GM18951 (cell line): ENCODE measurements around the gene RNF128.
"Not testable (repeated sequence)": the region's sequence is repeated elsewhere in the genome, so short reads cannot be mapped to it uniquely, and the experiment has no call there.

ENCODE experiments used
- POLR2A ChIP-seq: IDR thresholded peaks from 4 replicates; pipeline ENCODE4 v1.6.1; 2011; ENCODE audit warnings: mild to moderate bottlenecking; ENCODE audit not compliant: insufficient read length, insufficient read depth; ENCODE audit errors: extremely low read depth
- in situ Hi-C: fragments of 300-500 bp; cut with MboI; formaldehyde crosslinking; loops from one replicate; pipeline ENCODE4 v1.12.0; 2022; ENCODE audit warnings: low sequenced_read_pairs, mixed read lengths, inconsistent platforms; ENCODE audit not compliant: unreplicated experiment

The RNF128 gene

DNA sequence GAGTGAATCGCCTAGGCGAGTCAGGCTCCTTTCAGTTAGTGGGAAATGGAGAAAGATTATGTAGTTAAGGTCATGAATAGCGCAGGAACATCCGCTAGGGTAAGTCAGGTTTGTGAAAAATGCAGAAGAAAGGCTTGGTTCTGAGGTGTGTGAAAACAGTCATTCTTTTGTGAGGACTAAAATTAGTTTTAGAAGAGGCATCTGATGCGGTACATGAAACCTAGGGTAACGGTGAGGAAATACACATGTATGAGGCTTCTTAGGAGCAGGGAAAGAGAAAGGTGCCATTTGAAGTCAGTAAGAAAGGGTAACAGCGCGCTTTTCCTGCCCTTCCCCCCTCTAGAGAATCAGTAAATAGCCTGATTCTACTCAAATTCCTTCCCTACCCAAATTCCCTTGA lies 570 bp upstream of the RNF128 start:
- in situ Hi-C loops: no loop called here
- TF ChIP-seq POLR2A: no peak

DNA sequence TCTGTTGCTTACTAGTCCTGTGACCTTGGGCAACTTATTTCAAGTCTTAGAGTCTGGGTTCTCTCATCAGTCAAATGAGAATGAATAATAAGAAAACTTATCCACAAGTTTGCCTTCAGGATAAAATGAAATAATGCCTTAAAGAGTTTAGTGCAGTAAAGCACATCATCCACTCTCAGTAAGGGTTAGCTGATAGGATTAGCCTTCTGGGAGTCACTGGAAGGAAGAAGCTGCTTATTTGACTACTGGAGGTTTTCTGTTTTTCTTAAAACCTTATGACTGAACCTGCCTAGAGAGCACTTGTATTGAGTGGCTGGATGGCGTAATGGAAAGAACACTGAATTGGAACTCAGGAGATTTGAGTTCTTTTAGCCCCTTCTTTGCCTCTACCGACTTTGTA lies 1.8 kb downstream of the RNF128 start:
- in situ Hi-C loops: no loop called here
- TF ChIP-seq POLR2A: no peak

DNA sequence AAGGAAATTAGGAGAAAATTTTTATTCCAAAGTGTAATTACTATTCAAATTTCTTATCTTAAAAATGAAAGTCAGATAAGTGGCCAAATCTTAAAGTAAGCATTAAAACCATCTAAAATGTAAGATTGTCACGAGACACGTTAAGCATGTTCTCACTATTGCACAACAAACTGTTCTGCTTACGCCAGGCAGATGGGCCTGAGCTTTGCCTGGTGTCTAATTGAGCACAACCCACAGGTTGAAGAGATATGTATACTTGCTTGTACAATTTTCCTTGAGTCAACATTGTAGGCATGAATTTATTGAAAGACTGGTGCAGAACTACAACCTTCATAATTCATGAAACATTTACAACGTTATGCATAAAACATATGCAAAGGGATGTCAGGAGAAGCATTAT lies 3.9 kb downstream of the RNF128 start:
- TF ChIP-seq POLR2A: no peak
- in situ Hi-C loops: no loop called here

DNA sequence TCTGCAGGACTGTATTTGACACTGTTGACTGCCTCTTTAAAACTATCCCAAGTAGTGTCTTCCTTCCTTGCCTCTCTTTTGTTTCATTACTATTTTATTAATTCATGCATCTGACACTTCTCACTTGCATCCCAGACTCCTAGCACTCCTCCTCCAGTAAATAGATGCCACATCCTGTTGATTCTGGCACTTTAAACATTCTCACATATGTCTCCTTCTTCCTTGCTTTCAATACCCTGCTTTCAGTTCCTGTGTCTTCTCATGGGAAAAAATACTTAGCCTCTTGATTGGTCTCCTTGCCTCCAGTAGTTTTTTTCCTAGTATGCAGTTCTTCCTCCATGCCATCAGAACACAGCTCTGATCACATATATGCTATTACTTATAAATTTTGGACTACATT lies 5.1 kb downstream of the RNF128 start:
- TF ChIP-seq POLR2A: no peak
- in situ Hi-C loops: no loop called here

DNA sequence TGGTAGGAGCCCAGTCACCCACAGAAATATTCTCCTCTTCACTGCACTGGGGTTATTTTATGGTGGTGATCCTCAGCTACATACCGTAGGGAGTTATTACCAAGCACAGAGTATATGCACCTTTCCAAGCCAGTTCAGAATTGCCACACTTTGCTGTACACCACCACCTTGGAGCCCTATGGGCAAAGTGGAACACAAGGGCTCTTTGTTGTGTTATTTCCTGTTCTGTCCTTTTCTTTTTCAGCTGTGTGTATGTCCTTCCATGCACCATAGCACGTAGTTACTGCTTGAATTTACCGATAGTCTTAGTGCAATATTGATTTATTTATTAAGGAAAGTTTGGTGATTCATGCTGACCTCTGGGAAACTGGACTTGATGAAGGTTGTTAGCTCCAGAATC lies 8.3 kb downstream of the RNF128 start:
- in situ Hi-C loops: no loop called here
- no peak for TF ChIP-seq POLR2A

DNA sequence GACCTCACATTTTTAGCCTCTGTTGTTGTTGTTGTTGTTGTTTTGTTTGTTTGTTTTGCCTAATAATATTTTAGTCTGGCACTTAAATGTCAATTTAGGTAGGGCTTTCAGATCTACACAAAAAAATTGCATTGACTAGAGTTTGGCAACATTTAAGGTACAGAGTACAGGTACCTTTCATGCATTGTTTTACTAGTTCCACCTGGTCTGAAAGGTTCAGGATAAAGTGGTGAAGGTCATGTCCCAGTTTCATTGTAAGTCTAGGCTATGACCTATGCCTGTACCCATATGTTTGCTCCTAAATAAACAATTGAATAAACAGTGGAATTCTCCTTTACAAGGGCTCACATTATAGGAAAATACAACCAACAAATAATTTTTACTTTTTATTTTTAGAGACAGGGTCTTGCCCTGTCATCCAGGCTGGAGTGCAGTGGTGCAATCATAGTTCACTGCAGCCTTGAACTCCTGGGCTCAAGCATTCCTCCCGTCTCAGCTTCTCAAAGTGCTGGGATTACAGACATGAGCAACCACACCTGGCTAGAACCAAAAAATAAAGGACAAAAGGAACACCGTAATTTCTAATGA lies 13.8 kb downstream of the RNF128 start:
- in situ Hi-C loops: no loop called here
- no peak for TF ChIP-seq POLR2A

DNA sequence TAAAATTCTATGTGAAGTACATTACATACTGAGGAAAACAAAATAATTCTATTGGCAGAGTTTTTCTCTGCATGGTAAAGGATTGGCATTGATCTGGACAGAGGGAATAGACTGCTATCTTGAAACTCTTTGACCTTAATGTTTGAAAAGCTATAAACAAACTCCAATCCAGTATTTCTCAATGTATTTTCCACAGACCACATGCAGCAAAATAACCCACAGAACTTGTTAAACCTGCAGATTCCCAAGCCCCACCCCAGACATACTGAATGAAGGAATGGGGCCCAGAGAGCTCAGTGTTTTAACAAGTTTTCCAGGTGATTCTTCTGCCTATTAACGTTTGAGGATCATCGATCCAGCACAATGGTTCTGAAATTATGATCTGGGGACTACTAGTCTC lies 15.7 kb downstream of the RNF128 start:
- no peak for TF ChIP-seq POLR2A
- in situ Hi-C loops: no loop called here

DNA sequence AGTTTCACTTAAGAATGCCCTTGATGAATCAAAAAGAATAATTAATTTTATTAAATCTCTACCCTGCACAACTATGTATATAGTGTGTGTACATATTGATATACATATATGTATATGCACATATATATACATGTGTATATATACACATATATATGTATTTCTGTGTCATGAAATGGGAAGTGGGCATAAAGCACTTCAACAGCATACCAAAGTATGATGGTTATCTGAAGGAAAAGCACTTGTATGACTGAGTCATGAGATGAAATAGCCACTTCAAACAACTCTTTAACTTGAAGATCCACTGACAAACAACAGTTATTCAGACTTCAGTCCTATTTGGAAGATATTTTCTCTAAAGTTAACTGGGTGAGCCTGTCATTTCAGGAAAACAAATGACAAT lies 16.3 kb downstream of the RNF128 start:
- no peak for TF ChIP-seq POLR2A
- in situ Hi-C loops: no loop called here

DNA sequence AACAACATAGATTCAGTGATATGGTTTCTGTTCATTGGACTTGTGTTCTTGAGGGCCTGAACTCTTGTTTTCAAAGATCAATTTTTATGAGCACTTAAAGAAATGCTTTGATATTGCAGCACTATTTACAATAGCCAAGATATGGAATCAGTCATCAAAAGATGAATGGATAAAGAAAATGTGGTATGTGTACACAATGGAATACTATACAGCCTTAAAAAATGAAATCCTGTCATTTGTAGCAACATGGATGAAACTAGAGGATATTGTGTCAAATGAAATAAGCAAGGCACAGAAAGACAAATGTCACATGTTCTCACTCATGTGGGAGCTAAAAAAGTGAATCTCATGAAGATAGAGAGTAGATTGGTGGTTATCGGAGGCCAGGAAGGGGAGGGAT lies 21.9 kb downstream of the RNF128 start:
- in situ Hi-C loops: no loop called here
- TF ChIP-seq POLR2A: no peak

DNA sequence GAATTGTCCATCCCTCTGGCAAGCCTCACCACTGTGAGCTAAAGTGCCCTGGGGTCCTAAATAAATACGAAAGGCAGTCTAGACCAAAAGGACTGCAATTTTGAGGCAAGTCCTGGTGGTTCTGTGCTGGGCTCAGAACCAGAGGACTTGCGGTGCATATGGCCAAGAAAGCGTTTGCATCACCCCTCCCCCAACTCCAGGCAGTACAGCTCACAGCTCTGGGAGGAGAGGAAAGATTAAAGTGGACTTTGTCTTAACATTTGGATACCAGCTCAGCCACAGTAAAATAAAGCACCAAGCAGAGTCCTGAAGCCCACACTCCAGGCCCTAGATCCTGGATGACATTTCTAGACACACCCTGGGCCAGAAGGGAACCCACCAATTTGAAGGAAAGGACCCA lies 24.9 kb downstream of the RNF128 start:
- in situ Hi-C loops: no loop called here
- TF ChIP-seq POLR2A: no peak

DNA sequence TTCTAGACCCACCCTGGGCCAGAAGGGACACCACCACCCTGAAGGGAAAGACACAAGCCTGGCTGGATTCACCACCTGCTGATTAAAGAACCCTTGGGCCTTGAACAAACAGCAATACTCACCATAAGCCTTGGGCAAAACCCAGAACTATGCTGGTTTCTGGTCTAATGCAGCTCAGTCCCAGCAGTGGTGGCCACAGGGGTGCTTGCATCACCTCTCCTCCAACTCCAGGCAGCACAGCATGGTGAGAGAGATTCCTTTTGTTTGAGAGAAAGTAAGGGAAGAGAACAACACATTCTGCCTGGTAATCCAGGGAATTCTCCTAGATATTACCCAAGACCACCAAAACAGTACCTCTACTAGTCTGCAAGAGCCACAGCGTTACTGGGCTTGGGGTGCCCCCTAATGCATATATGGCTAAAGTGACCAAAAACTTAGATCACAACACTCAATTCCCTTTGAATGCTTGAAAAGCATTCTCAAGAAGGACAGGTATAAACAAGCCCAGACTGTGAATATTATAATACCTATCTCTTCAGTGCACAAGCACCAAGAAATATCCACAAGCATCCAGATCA lies 25.7 kb downstream of the RNF128 start:
- TF ChIP-seq POLR2A: no peak
- in situ Hi-C loops: no loop called here

DNA sequence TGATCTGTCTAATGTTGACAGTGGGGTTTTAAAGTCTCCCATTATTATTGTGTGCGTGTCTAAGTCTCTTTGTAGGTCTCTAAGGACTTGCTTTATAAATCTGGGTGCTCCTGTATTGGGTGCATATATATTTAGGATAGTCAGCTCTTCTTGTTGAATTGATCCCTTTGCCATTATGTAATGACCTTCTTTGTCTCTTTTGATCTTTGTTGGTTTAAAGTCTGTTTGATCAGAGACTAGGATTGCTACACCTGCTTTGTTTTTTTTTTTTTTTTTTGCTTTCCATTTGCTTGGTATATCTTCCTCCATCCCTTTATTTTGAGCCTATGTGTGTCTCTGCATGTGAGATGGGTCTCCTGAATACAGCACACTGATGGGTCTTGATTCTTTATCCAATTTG lies 42.8 kb downstream of the RNF128 start:
- in situ Hi-C loops: not testable (repeated sequence)

DNA sequence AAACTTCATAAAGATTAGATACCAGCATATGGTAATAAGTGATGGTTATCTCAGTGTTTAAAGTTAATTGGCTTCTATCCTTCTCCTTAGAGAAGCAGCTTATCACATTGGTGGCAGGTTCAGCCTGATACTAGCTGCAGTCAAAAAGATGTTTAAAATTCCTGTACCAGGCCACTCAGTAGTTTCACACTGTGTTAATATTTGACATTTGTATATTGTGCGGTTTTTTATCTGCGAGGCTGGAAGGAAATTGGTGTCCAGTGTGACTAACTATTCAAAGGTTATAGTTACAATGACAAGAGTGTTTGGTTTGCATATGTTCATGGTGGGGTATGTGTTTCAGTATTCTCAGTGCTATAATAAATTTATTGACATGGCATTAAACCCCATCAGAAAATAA lies 48.5 kb downstream of the RNF128 start:
- TF ChIP-seq POLR2A: no peak
- in situ Hi-C loops: loop anchor here (25.0 kb wide), 1 partner anchor 288 kb away; no protein-coding TSS in a partner anchor

DNA sequence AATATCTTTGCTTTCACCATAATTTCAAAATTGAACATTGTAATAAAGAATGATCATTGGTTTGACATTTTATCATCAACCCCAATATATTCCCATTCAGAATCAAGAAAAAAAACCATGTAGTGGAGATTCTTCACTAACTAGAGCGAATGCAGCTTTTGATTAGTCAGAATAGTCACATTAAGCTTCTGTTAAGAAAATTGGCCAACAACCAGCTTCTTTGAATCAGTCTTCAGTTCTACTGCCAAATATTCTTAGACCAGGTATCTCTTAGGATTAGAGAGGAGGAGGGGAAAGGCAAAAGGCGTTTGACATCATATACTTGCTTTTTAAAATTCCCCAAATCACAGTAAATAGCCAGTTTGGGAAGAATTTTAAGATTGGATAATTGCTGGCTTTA lies 53.8 kb downstream of the RNF128 start:
- in situ Hi-C loops: loop anchor here (25.0 kb wide), 1 partner anchor 293 kb away; no protein-coding TSS in a partner anchor

DNA sequence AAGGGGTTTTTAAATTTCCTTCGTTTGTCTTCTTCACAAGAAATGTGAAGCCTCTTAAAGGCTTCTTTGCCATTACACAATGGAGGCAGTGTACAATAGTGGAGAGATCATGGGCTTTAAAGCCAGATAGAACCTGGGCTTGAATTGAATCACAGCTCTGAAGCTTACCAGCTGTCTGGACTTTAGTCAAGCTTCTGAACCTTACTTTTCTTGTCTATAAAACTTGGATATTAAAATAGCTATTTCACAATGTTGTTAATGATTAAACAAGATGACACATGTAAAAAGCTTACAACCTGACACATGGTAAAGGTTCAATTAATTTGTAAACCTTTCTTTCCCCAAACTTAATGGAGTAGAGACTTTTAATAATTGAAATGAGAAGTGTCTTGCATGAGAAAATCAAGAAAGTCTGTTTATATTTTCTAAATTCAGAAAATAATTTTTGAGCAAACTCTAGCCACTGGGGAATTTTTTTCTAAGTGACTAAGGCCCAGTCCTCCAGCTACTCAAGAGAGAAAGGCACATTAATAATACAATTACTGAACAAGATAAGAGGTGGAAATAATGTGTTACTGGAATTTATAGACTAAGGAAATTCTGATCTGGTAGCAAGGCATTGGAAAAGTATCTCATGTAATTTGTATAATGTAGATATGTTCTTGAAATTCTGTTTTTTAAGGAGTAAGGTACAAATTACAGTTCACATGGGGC lies 54.3 kb downstream of the RNF128 start:
- no peak for TF ChIP-seq POLR2A
- in situ Hi-C loops: loop anchor here (25.0 kb wide), 1 partner anchor 294 kb away; no protein-coding TSS in a partner anchor

More for the DNA sequence above, 53.8 kb downstream of the RNF128 start:
- no peak for TF ChIP-seq POLR2A
